ENCODE results near the gene CORO6. TPM values are rescaled to one million over a fixed set of nuclear protein-coding genes. Genes with fewer than 3 reads are reported as not detected.
A peak's percentile ranks its signal among the peaks of the same experiment; 100 is the strongest.

Gene CORO6
- 35.0 and 52.1 TPM in 2 replicates for total RNA-seq (2021)
- Bru-seq, nascent RNA = percentile 63 among the genes with signal in this experiment
- BruChase-seq, experiment 1, labeled RNA remaining after a 2-hour chase = percentile 71 among the genes with signal in this experiment
- percentile 94 among the genes with signal in this experiment for BruChase-seq, experiment 2, labeled RNA remaining after a 6-hour chase
- long read RNA-seq, partial matches to known transcripts = 7 of 31 reads
- long read RNA-seq, other reads (novel, unspliced or antisense) = 23 of 31 reads

- no peaks in the 10 kb centered on the region for H3K27me3 ChIP-seq (ENCODE audit: insufficient read depth, low read depth)
- no peaks in the 10 kb centered on the region for H3K79me2 ChIP-seq (ENCODE audit: low read depth)
- peak in 1 of 2 experiments; percentile 71 for DNase-seq
- peak within 1 kb of the TSS; percentile 96 for H3K4me3 ChIP-seq
- H3K4me1 ChIP-seq (replicated peaks; ENCODE audit: insufficient read depth) = peaks cover 58% of the 10 kb centered on the region
- no peaks in the 10 kb centered on the region for H3K9me2 ChIP-seq (ENCODE audit: insufficient read depth)
- TF ChIP-seq CTCF (conservative IDR thresholded peaks at IDR 0.05) (no peak), EZH2 (IDR thresholded peaks at IDR 0.05; ENCODE audit: low read depth) (no peak)
- intact Hi-C loops (cut with micrococcal nuclease; ENCODE audit: unreplicated experiment) = loop anchor here (1.0 to 2.0 kb wide), 2 partner anchors 17 to 34 kb away; partner anchors contain the start of gene GIT1
- peak within 1 kb of the TSS; percentile 36 for H3K27ac ChIP-seq
- POLR2A ChIA-PET (ENCODE audit: unreplicated experiment) = no interaction called here
- no peaks in the 10 kb centered on the region for H4K20me1 ChIP-seq (ENCODE audit: insufficient read depth)
- CTCF ChIA-PET = interaction anchor here (0.9 kb wide), 1 partner anchor 16 kb away, joined by 3 read pairs; no protein-coding TSS in a partner anchor
- H3K9me3 ChIP-seq (ENCODE audit: insufficient read depth, low read depth) = no peaks in the 10 kb centered on the region
- H3K36me3 ChIP-seq (ENCODE audit: low read depth) = no peaks in the 10 kb centered on the region
- H2AFZ ChIP-seq = peak within 1 kb of the TSS; percentile 93
- no TSS peak for BruUV-seq (replicated peaks)
- H3K4me2 ChIP-seq = peak within 1 kb of the TSS; percentile 86
- peaks cover 15% of the 10 kb centered on the region; the same call in 1 of the 2 replicates for H3F3A ChIP-seq (ENCODE audit: insufficient read depth, low read depth)
Measured at GRCh38 chr17:29622337-29623282, at the start of gene CORO6. CORO6 (minus strand) TSS chr17:29622912; CDS start chr17:29621421, 1,491 bp downstream.

- no TSS peak for BruUV-seq (replicated peaks)
- Histone ChIP-seq H3K4me1 (replicated peaks; ENCODE audit: insufficient read depth) (peaks cover 3% of the 10 kb centered on the region; the same call in 1 of the 2 replicates), H3K4me2 (no peak overlapping the region), H3F3A (ENCODE audit: insufficient read depth, low read depth) (peaks cover 3% of the 10 kb centered on the region), H2AFZ (no peak overlapping the region), H3K79me2 (ENCODE audit: low read depth) (no peaks in the 10 kb centered on the region), H3K27me3 (ENCODE audit: insufficient read depth, low read depth) (no peaks in the 10 kb centered on the region), H3K36me3 (ENCODE audit: low read depth) (no peaks in the 10 kb centered on the region), H3K27ac (no peak overlapping the region), H4K20me1 (ENCODE audit: insufficient read depth) (no peaks in the 10 kb centered on the region), H3K4me3 (no peak overlapping the region), H3K9me3 (ENCODE audit: insufficient read depth, low read depth) (no peaks in the 10 kb centered on the region), H3K9me2 (ENCODE audit: insufficient read depth) (no peaks in the 10 kb centered on the region)
- POLR2A ChIA-PET (ENCODE audit: unreplicated experiment) = no interaction called here
- intact Hi-C loops (cut with micrococcal nuclease; ENCODE audit: unreplicated experiment) = no loop called here
- CTCF ChIA-PET = no interaction called here
- TF ChIP-seq EZH2 (IDR thresholded peaks at IDR 0.05; ENCODE audit: low read depth) (no peak), CTCF (conservative IDR thresholded peaks at IDR 0.05) (no peak)
- DNase-seq = no peak
Measured at GRCh38 chr17:29671661-29672060, 48.9 kb upstream of the CORO6 start.

GRCh38 chr17:29669266-29669665, 46.6 kb upstream of the CORO6 start:
- intact Hi-C loops (cut with micrococcal nuclease; ENCODE audit: unreplicated experiment) = no loop called here
- Histone ChIP-seq H3K36me3 (ENCODE audit: low read depth) (no peaks in the 10 kb centered on the region), H3K9me2 (ENCODE audit: insufficient read depth) (no peaks in the 10 kb centered on the region), H4K20me1 (ENCODE audit: insufficient read depth) (no peaks in the 10 kb centered on the region), H3K4me1 (replicated peaks; ENCODE audit: insufficient read depth) (peaks cover 27% of the 10 kb centered on the region), H3F3A (ENCODE audit: insufficient read depth, low read depth) (peaks cover 27% of the 10 kb centered on the region), H3K79me2 (ENCODE audit: low read depth) (no peaks in the 10 kb centered on the region), H3K27me3 (ENCODE audit: insufficient read depth, low read depth) (no peaks in the 10 kb centered on the region), H3K4me3 (no peak overlapping the region), H3K9me3 (ENCODE audit: insufficient read depth, low read depth) (no peaks in the 10 kb centered on the region), H3K27ac (no peak overlapping the region), H2AFZ (no peak overlapping the region), H3K4me2 (no peak overlapping the region)
- no peak for DNase-seq
- CTCF ChIA-PET = no interaction called here
- TF ChIP-seq CTCF (conservative IDR thresholded peaks at IDR 0.05) (no peak), EZH2 (IDR thresholded peaks at IDR 0.05; ENCODE audit: low read depth) (no peak)
- BruUV-seq (replicated peaks) = no TSS peak
- POLR2A ChIA-PET (ENCODE audit: unreplicated experiment) = no interaction called here
